Panc1 (cell line): Measurements from ENCODE around the gene UBTFL1.
"Not testable (repeated sequence)": the region's sequence is repeated elsewhere in the genome, so short reads cannot be mapped to it uniquely, and the experiment has no call there.

Experiments used
- CTCF ChIP-seq: fragments of 450-650 bp; IDR thresholded peaks from 2 replicates; pipeline ENCODE4 v1.5.1; 2017; ENCODE audit warnings: mild to moderate bottlenecking
- POLR2AphosphoS5 ChIP-seq: IDR thresholded peaks from 2 replicates; pipeline ENCODE4 v1.6.1; 2012; ENCODE audit warnings: mild to moderate bottlenecking, low read depth, low read length, moderate library complexity
- REST ChIP-seq, 2 experiments: IDR thresholded peaks; 2 replicates each; pipeline ENCODE4 v1.6.1; 2011 to 2012; ENCODE audit warnings: low read depth in 2 of 2, control low read depth in 1 of 2, low read length in 1 of 2, mild to moderate bottlenecking in 1 of 2, moderate library complexity in 1 of 2; ENCODE audit not compliant: insufficient read depth in 1 of 2
- SIN3A ChIP-seq: IDR thresholded peaks from 2 replicates; pipeline ENCODE4 v1.6.1; 2012; ENCODE audit warnings: low read depth, mild to moderate bottlenecking, low read length, moderate library complexity, borderline replicate concordance; ENCODE audit not compliant: insufficient read depth
- TCF7L2 ChIP-seq: IDR thresholded peaks from 2 replicates; pipeline ENCODE4 v1.6.1; 2011; ENCODE audit warnings: mild to moderate bottlenecking, low read depth, low read length, inconsistent platforms

- TF ChIP-seq CTCF; POLR2AphosphoS5; TCF7L2; REST (IDR thresholded peaks at IDR 0.05; ENCODE audit: insufficient read depth in 1 of 2, low read depth in 2 of 2, low read length in 1 of 2); SIN3A: not testable (repeated sequence)
Observed at GRCh38 chr11:90085650-90086049, at the start of gene UBTFL1.
